Caco-2 (cell line): ENCODE measurements around the gene SPP2. TPM values are rescaled to one million over a fixed set of nuclear protein-coding genes. Genes with fewer than 3 reads are reported as not detected.

Experiments used
- BruUV-seq: library from RNA; stranded (reverse); fragments of 400-500 nt; replicated peaks from 2 replicates; lab custom pipeline; 2021; lab: Mats Ljungman, UMichigan
- CTCF ChIA-PET: fragments of 300-600 bp; sonication (Branson Sonifier 250); formaldehyde crosslinking; loops from one replicate; lab custom pipeline; 2022; ENCODE audit warnings: antibody characterized with exemption; lab: Charles Lee
- POLR2A ChIA-PET: fragments of 300-600 bp; sonication (Branson Sonifier 250); formaldehyde crosslinking; loops from one replicate; lab custom pipeline; 2022; ENCODE audit warnings: antibody characterized with exemption; lab: Charles Lee
- DNase-seq, 2 experiments: peaks; one replicate each; pipeline versions ENCODE4 v3.0.0 to v3.0.0-alpha.2; 2020 to 2022
- H3K27me3 ChIP-seq: replicated peaks from 2 replicates; pipeline ENCODE4 v1.6.0; 2011; ENCODE audit warnings: low read length; ENCODE audit not compliant: control insufficient read depth, insufficient read depth
- H3K36me3 ChIP-seq: 2 replicates; pipeline ENCODE4 v1.5.1; 2011; ENCODE audit warnings: low read length; ENCODE audit not compliant: control insufficient read depth, insufficient read depth
- H3K4me1 ChIP-seq: fragments of 250-450 bp; sonication (Bioruptor Pico); 2 replicates; pipeline ENCODE4 v1.5.1; 2020; ENCODE audit warnings: mild to moderate bottlenecking
- H3K4me3 ChIP-seq: 2 replicates; pipeline ENCODE4 v1.5.1; 2011; ENCODE audit warnings: low read depth, mild to moderate bottlenecking, control low read depth, low read length
- H3K9me3 ChIP-seq: fragments of 250-450 bp; sonication (Bioruptor Pico); 2 replicates; pipeline ENCODE4 v1.5.1; 2020; ENCODE audit warnings: mild to moderate bottlenecking, moderate library complexity
- H3K27ac Mint-ChIP-seq: one replicate; pipeline ENCODE4 v1.8.0; 2022; ENCODE audit warnings: mixed read lengths; ENCODE audit not compliant: unreplicated experiment
- H3K27me3 Mint-ChIP-seq: one replicate; pipeline ENCODE4 v1.8.0; 2022; ENCODE audit warnings: mixed read lengths; ENCODE audit not compliant: insufficient read depth, unreplicated experiment
- H3K36me3 Mint-ChIP-seq: one replicate; pipeline ENCODE4 v1.8.0; 2022; ENCODE audit warnings: mild to moderate bottlenecking, mixed read lengths; ENCODE audit not compliant: insufficient read depth, unreplicated experiment
- H3K4me1 Mint-ChIP-seq: one replicate; pipeline ENCODE4 v1.8.0; 2022; ENCODE audit warnings: low read depth, mixed read lengths; ENCODE audit not compliant: unreplicated experiment
- H3K4me3 Mint-ChIP-seq: one replicate; pipeline ENCODE4 v1.8.0; 2022; ENCODE audit warnings: mild to moderate bottlenecking, moderate library complexity, mixed read lengths; ENCODE audit not compliant: unreplicated experiment
- H3K9me3 Mint-ChIP-seq: one replicate; pipeline ENCODE4 v1.8.0; 2022; ENCODE audit warnings: mixed read lengths; ENCODE audit not compliant: unreplicated experiment
- intact Hi-C: fragments of 100-400 bp; cut with micrococcal nuclease; formaldehyde crosslinking; loops from one replicate; pipeline ENCODE4 v1.10.0; 2022; ENCODE audit not compliant: unreplicated experiment
- total RNA-seq: library from RNA; stranded (reverse); gene quantifications from 2 replicates; pipeline ENCODE4 v1.2.3, GENCODE V29; 2022
- TF ChIP-seq, protein P1 (sequence below), 2 experiments: fragments of 200-600 bp in 1 of 2; IDR thresholded peaks; 1 replicate in 1 of 2; 2 replicates in 1 of 2; pipeline versions ENCODE4 v1.5.1 to v1.8.0; 2011 to 2022; ENCODE audit warnings: antibody characterized with exemption in 1 of 2, control low read depth in 1 of 2, inconsistent platforms in 1 of 2, low read depth in 1 of 2, low read length in 1 of 2, mild to moderate bottlenecking in 1 of 2, moderate library complexity in 1 of 2; ENCODE audit not compliant: insufficient read depth in 1 of 2, severe bottlenecking in 1 of 2, unreplicated experiment in 1 of 2

Gene SPP2
- total RNA-seq, 1 experiment from 2014 or later = not detected

DNA sequence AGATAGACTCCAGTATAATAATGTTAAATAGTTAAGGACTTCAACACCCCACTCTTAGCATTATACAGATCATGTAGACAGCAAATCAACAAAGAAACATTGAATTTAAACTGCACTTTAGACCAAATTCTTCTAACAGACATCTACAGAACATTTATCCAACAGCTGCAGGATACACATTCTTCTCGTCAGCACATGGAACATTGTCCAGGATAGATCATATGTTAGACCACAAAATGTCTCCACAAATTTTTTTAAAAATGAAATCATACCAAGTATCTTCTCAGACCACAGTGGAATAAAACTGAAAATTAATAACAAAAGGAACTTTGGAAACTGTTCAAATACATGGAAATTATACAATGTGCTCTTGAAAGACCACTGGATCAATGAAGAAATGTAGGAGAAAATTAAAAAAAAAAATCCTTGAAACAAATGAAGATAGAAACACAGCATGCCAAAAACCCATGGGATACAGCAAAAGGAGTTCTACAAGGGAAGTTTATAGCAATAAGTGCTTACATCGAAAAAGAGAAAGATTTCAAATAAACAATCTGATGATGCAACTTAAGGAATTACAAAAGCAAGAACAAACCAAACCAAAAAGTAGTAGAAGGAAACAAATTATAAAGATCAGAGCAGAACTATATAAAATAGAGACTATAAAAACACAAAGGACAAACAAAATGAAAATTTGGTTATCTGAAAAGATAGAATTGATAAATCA is 12.3 kb upstream of the SPP2 start:
- peaks cover 23% of the 10 kb centered on the region for H3K27me3 Mint-ChIP-seq
- H3K4me3 Mint-ChIP-seq = no peak overlapping the region
- POLR2A ChIA-PET = no interaction called here

DNA sequence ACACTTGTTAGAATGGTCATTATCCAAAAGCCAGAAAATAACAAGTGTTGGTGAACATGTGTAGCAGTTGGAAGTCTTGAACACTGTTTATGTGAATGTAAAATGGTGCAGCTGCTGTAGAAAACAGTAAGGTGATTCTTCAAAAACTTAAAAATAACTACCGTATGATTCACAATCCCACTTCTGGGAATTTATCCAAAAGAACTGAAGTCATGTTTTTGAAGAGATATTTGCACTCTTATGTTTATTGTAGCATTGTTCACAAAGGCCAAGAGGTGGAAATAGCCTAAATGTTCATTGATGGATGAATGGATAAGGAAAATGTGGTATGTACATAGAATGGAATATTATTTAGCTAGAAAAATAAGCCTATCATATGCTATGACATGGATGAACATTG is 6.3 kb upstream of the SPP2 start:
- H3K9me3 Mint-ChIP-seq = no peaks in the 10 kb centered on the region
- BruUV-seq = no TSS peak
- TF ChIP-seq, protein P1, sequence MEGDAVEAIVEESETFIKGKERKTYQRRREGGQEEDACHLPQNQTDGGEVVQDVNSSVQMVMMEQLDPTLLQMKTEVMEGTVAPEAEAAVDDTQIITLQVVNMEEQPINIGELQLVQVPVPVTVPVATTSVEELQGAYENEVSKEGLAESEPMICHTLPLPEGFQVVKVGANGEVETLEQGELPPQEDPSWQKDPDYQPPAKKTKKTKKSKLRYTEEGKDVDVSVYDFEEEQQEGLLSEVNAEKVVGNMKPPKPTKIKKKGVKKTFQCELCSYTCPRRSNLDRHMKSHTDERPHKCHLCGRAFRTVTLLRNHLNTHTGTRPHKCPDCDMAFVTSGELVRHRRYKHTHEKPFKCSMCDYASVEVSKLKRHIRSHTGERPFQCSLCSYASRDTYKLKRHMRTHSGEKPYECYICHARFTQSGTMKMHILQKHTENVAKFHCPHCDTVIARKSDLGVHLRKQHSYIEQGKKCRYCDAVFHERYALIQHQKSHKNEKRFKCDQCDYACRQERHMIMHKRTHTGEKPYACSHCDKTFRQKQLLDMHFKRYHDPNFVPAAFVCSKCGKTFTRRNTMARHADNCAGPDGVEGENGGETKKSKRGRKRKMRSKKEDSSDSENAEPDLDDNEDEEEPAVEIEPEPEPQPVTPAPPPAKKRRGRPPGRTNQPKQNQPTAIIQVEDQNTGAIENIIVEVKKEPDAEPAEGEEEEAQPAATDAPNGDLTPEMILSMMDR (IDR thresholded peaks at IDR 0.05; ENCODE audit: insufficient read depth in 1 of 2, low read depth in 1 of 2, low read length in 1 of 2, severe bottlenecking in 1 of 2, unreplicated experiment in 1 of 2) = no peak
- intact Hi-C loops = no loop called here
- no peaks in the 10 kb centered on the region for H3K27me3 ChIP-seq
- H3K27me3 Mint-ChIP-seq = peaks cover 13% of the 10 kb centered on the region
- H3K36me3 Mint-ChIP-seq = no peaks in the 10 kb centered on the region
- H3K9me3 ChIP-seq = no peaks in the 10 kb centered on the region
- POLR2A ChIA-PET = no interaction called here
- H3K4me3 ChIP-seq = no peak overlapping the region
- no peak overlapping the region for H3K4me3 Mint-ChIP-seq
- DNase-seq = no peak
- H3K4me1 Mint-ChIP-seq = no peaks in the 10 kb centered on the region
- CTCF ChIA-PET = no interaction called here
- H3K4me1 ChIP-seq = no peaks in the 10 kb centered on the region
- H3K36me3 ChIP-seq = no peaks in the 10 kb centered on the region
- H3K27ac Mint-ChIP-seq = no peak overlapping the region

More for the DNA sequence above, 12.3 kb upstream of the SPP2 start:
- H3K9me3 Mint-ChIP-seq = peaks cover 19% of the 10 kb centered on the region
- Histone ChIP-seq H3K4me3 (no peak overlapping the region), H3K9me3 (peaks cover 5% of the 10 kb centered on the region), H3K27me3 (no peaks in the 10 kb centered on the region), H3K36me3 (no peaks in the 10 kb centered on the region), H3K4me1 (no peaks in the 10 kb centered on the region)
- no peaks in the 10 kb centered on the region for H3K36me3 Mint-ChIP-seq
- no peak for DNase-seq
- intact Hi-C loops = no loop called here
- H3K4me1 Mint-ChIP-seq = no peaks in the 10 kb centered on the region
- TF ChIP-seq, protein P1 (IDR thresholded peaks at IDR 0.05; ENCODE audit: insufficient read depth in 1 of 2, low read depth in 1 of 2, low read length in 1 of 2, severe bottlenecking in 1 of 2, unreplicated experiment in 1 of 2) = no peak
- no TSS peak for BruUV-seq
- no peak overlapping the region for H3K27ac Mint-ChIP-seq
- CTCF ChIA-PET = no interaction called here

DNA sequence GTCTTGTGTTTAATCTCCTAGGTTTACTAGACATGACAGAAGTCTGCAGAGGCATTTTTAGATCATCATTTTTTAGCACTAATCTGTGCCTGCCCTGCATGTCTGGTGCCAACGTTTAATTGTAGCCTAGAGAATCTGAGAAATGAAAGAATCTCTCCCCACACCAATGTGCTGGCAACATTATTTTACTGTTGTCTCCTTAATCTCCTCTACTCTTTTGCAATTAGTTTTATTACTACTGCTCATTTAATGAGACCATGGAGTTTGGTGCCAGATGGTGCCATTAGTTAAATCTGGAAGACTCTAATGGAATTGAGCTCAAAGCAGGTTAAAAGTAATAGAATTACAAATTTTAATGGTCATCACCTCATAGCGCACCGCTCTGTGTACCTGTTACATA is 4.0 kb upstream of the SPP2 start:
- intact Hi-C loops = no loop called here
- Histone ChIP-seq H3K27me3 (no peaks in the 10 kb centered on the region), H3K9me3 (no peaks in the 10 kb centered on the region), H3K4me3 (no peak overlapping the region), H3K4me1 (no peaks in the 10 kb centered on the region), H3K36me3 (no peaks in the 10 kb centered on the region)
- Mint-ChIP-seq H3K9me3 (no peaks in the 10 kb centered on the region), H3K4me1 (no peaks in the 10 kb centered on the region), H3K27ac (no peak overlapping the region), H3K36me3 (no peaks in the 10 kb centered on the region), H3K4me3 (no peak overlapping the region), H3K27me3 (peaks cover 11% of the 10 kb centered on the region)
- DNase-seq = no peak
- TF ChIP-seq, protein P1 (IDR thresholded peaks at IDR 0.05; ENCODE audit: insufficient read depth in 1 of 2, low read depth in 1 of 2, low read length in 1 of 2, severe bottlenecking in 1 of 2, unreplicated experiment in 1 of 2) = no peak
- CTCF ChIA-PET = interaction anchor here (0.6 kb wide), 1 partner anchor 21 kb away, joined by 3 read pairs; no protein-coding TSS in a partner anchor
- no TSS peak for BruUV-seq
- POLR2A ChIA-PET = no interaction called here
